ENCODE results near the gene WNT7A.

- TF ChIP-seq YY1 (IDR thresholded peaks at IDR 0.05; ENCODE audit: insufficient read depth, insufficient read length) (no peak), ZNF274 (IDR thresholded peaks at IDR 0.05; ENCODE audit: low read depth, low read length) (no peak)
Measured at GRCh38 chr3:13846716-13847570, 32.9 kb downstream of the WNT7A start.

Measured in NT2/D1 (cell line).